HPDE6-E6E7 (cell line): ENCODE data around the gene MAGI3.

ENCODE experiments used
- DNase-seq: peaks from one replicate; pipeline ENCODE4 v3.0.0; 2011; ENCODE audit warnings: missing footprints; ENCODE audit errors: extremely low spot score

MAGI3 gene

GRCh38 chr1:113389953-113390834, at the start of gene MAGI3:
TSS of gene MAGI3 (plus strand) at chr1:113390515. CDS start at chr1:113391034, 519 bp downstream.
- peak; percentile 81 for DNase-seq

GRCh38 chr1:113353580-113353979, 36.7 kb upstream of the MAGI3 start:
- DNase-seq = no peak

GRCh38 chr1:113363935-113364334, 26.4 kb upstream of the MAGI3 start:
- DNase-seq = no peak

- DNase-seq = no peak
Observed at GRCh38 chr1:113369040-113369439, 21.3 kb upstream of the MAGI3 start.

- DNase-seq = no peak
Observed at GRCh38 chr1:113369699-113370098, 20.6 kb upstream of the MAGI3 start.

- DNase-seq = no peak
Observed at GRCh38 chr1:113370868-113371267, 19.4 kb upstream of the MAGI3 start.

- DNase-seq = no peak
Observed at GRCh38 chr1:113372546-113372945, 17.8 kb upstream of the MAGI3 start.

GRCh38 chr1:113373644-113374043, 16.7 kb upstream of the MAGI3 start:
- DNase-seq = no peak

- DNase-seq = no peak
Observed at GRCh38 chr1:113375878-113376277, 14.4 kb upstream of the MAGI3 start.

GRCh38 chr1:113380075-113380474, 10.2 kb upstream of the MAGI3 start:
- DNase-seq = no peak

- DNase-seq = no peak
Observed at GRCh38 chr1:113388017-113388620, 2.2 kb upstream of the MAGI3 start.

GRCh38 chr1:113388621-113389358, 1.5 kb upstream of the MAGI3 start:
- DNase-seq = no peak

GRCh38 chr1:113389359-113389952, 859 bp upstream of the MAGI3 start:
- no peak for DNase-seq

- no peak for DNase-seq
Observed at GRCh38 chr1:113390871-113391648, 745 bp downstream of the MAGI3 start.

- DNase-seq = no peak
Observed at GRCh38 chr1:113391649-113392271, 1.4 kb downstream of the MAGI3 start.

GRCh38 chr1:113392541-113393128, 2.3 kb downstream of the MAGI3 start:
- DNase-seq = no peak

GRCh38 chr1:113394043-113394862, 3.9 kb downstream of the MAGI3 start:
- DNase-seq = no peak

GRCh38 chr1:113394863-113395259, 4.5 kb downstream of the MAGI3 start:
- no peak for DNase-seq

GRCh38 chr1:113396102-113396501, 5.8 kb downstream of the MAGI3 start:
- no peak for DNase-seq

GRCh38 chr1:113396585-113396984, 6.3 kb downstream of the MAGI3 start:
- peak; percentile 56 for DNase-seq
